ENCODE data around the gene APEX2.

Gene APEX2

GRCh38 chrX:55006827-55007621, 6.9 kb downstream of the APEX2 start:
- no peak for DNase-seq (ENCODE audit: low spot score)
- TF ChIP-seq CTCF (IDR thresholded peaks at IDR 0.05; ENCODE audit: borderline replicate concordance, control extremely low read depth, extremely low read depth, insufficient read depth, missing control alignments): no peak
- in situ Hi-C loops (cut with MboI; ENCODE audit: low sequenced_read_pairs, unreplicated experiment): no loop called here

- TF ChIP-seq CTCF (IDR thresholded peaks at IDR 0.05; ENCODE audit: borderline replicate concordance, control extremely low read depth, extremely low read depth, insufficient read depth, missing control alignments): no peak
- DNase-seq (ENCODE audit: low spot score): no peak
- in situ Hi-C loops (cut with MboI; ENCODE audit: low sequenced_read_pairs, unreplicated experiment): no loop called here
These were observed 7.5 kb downstream of the APEX2 start for GRCh38 chrX:55007656-55008055.

GRCh38 chrX:55008571-55009358, 8.6 kb downstream of the APEX2 start:
- in situ Hi-C loops (cut with MboI; ENCODE audit: low sequenced_read_pairs, unreplicated experiment): no loop called here
- no peak for TF ChIP-seq CTCF (IDR thresholded peaks at IDR 0.05; ENCODE audit: borderline replicate concordance, control extremely low read depth, extremely low read depth, insufficient read depth, missing control alignments)
- DNase-seq (ENCODE audit: low spot score): peak; percentile 26

- TF ChIP-seq CTCF (IDR thresholded peaks at IDR 0.05; ENCODE audit: borderline replicate concordance, control extremely low read depth, extremely low read depth, insufficient read depth, missing control alignments): no peak
- in situ Hi-C loops (cut with MboI; ENCODE audit: low sequenced_read_pairs, unreplicated experiment): no loop called here
- no peak for DNase-seq (ENCODE audit: low spot score)
These were observed 11.1 kb downstream of the APEX2 start for GRCh38 chrX:55011294-55011693.

- no peak for DNase-seq (ENCODE audit: low spot score)
- no peak for TF ChIP-seq CTCF (IDR thresholded peaks at IDR 0.05; ENCODE audit: borderline replicate concordance, control extremely low read depth, extremely low read depth, insufficient read depth, missing control alignments)
- in situ Hi-C loops (cut with MboI; ENCODE audit: low sequenced_read_pairs, unreplicated experiment): no loop called here
These were observed 14.7 kb downstream of the APEX2 start for GRCh38 chrX:55014897-55015299.

GRCh38 chrX:55026143-55026542, 26.0 kb downstream of the APEX2 start:
- DNase-seq (ENCODE audit: low spot score): no peak
- in situ Hi-C loops (cut with MboI; ENCODE audit: low sequenced_read_pairs, unreplicated experiment): loop anchor here (25.0 kb wide), 1 partner anchor 89 kb away; no protein-coding TSS in a partner anchor
- no peak for TF ChIP-seq CTCF (IDR thresholded peaks at IDR 0.05; ENCODE audit: borderline replicate concordance, control extremely low read depth, extremely low read depth, insufficient read depth, missing control alignments)
